ENCODE measurements around the gene PRAMEF17. TPM values are rescaled to one million over a fixed set of nuclear protein-coding genes. Genes with fewer than 3 reads are reported as not detected.
"Not testable (repeated sequence)": the region's sequence is repeated elsewhere in the genome, so short reads cannot be mapped to it uniquely, and the experiment has no call there.

PRAMEF17 gene
- total and polyA plus RNA-seq, 9 donors = not detected

DNA sequence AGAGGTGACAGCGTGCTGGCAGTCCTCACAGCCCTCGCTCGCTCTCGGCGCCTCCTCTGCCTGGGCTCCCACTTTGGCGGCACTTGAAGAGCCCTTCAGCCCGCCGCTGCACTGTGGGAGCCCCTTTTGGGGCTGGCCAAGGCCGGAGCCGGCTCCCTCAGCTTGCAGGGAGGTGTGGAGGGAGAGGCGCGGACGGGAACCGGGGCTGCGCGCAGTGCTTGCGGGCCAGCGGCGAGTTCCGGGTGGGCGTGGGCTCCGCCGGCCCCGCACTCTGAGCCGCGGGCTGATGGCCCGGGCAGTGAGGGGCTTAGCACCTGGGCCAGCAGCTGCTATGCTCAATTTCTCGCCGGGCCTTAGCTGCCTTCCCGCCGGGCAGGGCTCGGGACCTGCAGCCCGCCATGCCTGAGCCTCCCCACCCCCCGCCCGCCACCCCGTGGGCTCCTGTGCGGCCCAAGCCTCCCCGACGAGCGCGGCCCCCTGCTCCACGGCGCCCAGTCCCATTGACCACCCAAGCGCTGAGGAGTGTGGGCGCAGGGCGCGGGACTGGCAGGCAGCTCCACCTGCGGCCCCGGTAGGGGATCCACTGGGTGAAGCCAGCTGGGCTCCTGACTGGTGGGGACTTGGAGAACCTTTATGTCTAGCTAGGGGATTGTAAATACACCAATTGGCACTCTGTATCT, 49.8 kb downstream of the PRAMEF17 start:
- not testable (repeated sequence) for H3K27me3 ChIP-seq (ENCODE audit: control insufficient read depth, insufficient read depth, low read length); H3K4me1 ChIP-seq (ENCODE audit: control insufficient read depth, insufficient read depth, low read length); DNase-seq; H3K9me3 ChIP-seq (replicated peaks; ENCODE audit: control insufficient read depth, low read depth, low read length); H3K4me3 ChIP-seq (ENCODE audit: low read length); H3K27ac ChIP-seq (ENCODE audit: low read length); H3K36me3 ChIP-seq (ENCODE audit: control insufficient read depth, insufficient read depth, low read length)
- 93% methylated on average over 37 of the region's 49 CpGs for WGBS (ENCODE audit: insufficient coverage)

Other genes with a start within 250 kb of the PRAMEF17 start
- gene PRAMEF26, start 233.6 kb upstream of the PRAMEF17 start, total RNA-seq = not detected
- gene PRAMEF26, start 233.6 kb upstream of the PRAMEF17 start, polyA plus RNA-seq (ENCODE audit: insufficient read depth in 1 of 8, insufficient read length in 8 of 8, low replicate concordance in 1 of 8) = not detected
- gene HNRNPCL4, start 224.0 kb upstream of the PRAMEF17 start, total RNA-seq = not detected
- gene HNRNPCL4, start 224.0 kb upstream of the PRAMEF17 start, polyA plus RNA-seq (ENCODE audit: insufficient read depth in 1 of 8, insufficient read length in 8 of 8, low replicate concordance in 1 of 8) = under 1 TPM in 4 of 8 donors, not detected in 4; 0.19 to 0.42 (median 0.26) TPM
- gene PRAMEF9, start 217.8 kb upstream of the PRAMEF17 start, total RNA-seq = not detected
- gene PRAMEF9, start 217.8 kb upstream of the PRAMEF17 start, polyA plus RNA-seq (ENCODE audit: insufficient read depth in 1 of 8, insufficient read length in 8 of 8, low replicate concordance in 1 of 8) = not detected
- gene PRAMEF13, start 188.2 kb upstream of the PRAMEF17 start, total RNA-seq = not detected
- not detected for gene PRAMEF13, start 188.2 kb upstream of the PRAMEF17 start, polyA plus RNA-seq (ENCODE audit: insufficient read depth in 1 of 8, insufficient read length in 8 of 8, low replicate concordance in 1 of 8)
- not detected for gene PRAMEF18, start 163.5 kb upstream of the PRAMEF17 start, total RNA-seq
- gene PRAMEF18, start 163.5 kb upstream of the PRAMEF17 start, polyA plus RNA-seq (ENCODE audit: insufficient read depth in 1 of 8, insufficient read length in 8 of 8, low replicate concordance in 1 of 8) = not detected
- gene PRAMEF5, start 135.4 kb upstream of the PRAMEF17 start, total RNA-seq = not detected
- gene PRAMEF5, start 135.4 kb upstream of the PRAMEF17 start, polyA plus RNA-seq (ENCODE audit: insufficient read depth in 1 of 8, insufficient read length in 8 of 8, low replicate concordance in 1 of 8) = not detected
- not detected for gene PRAMEF8, start 104.5 kb upstream of the PRAMEF17 start, total RNA-seq
- gene PRAMEF8, start 104.5 kb upstream of the PRAMEF17 start, polyA plus RNA-seq (ENCODE audit: insufficient read depth in 1 of 8, insufficient read length in 8 of 8, low replicate concordance in 1 of 8) = not detected
- gene PRAMEF33, start 86.1 kb upstream of the PRAMEF17 start, total RNA-seq = not detected
- gene PRAMEF33, start 86.1 kb upstream of the PRAMEF17 start, polyA plus RNA-seq (ENCODE audit: insufficient read depth in 1 of 8, insufficient read length in 8 of 8, low replicate concordance in 1 of 8) = under 1 TPM in 1 of 8 donors, not detected in 7; 0.13 TPM
- not detected for gene PRAMEF15, start 74.1 kb upstream of the PRAMEF17 start, total RNA-seq
- not detected for gene PRAMEF15, start 74.1 kb upstream of the PRAMEF17 start, polyA plus RNA-seq (ENCODE audit: insufficient read depth in 1 of 8, insufficient read length in 8 of 8, low replicate concordance in 1 of 8)
- gene PRAMEF14, start 42.5 kb upstream of the PRAMEF17 start, total RNA-seq = not detected
- gene PRAMEF14, start 42.5 kb upstream of the PRAMEF17 start, polyA plus RNA-seq (ENCODE audit: insufficient read depth in 1 of 8, insufficient read length in 8 of 8, low replicate concordance in 1 of 8) = not detected
- not detected for gene PRAMEF19, start 17.7 kb upstream of the PRAMEF17 start, total RNA-seq
- not detected for gene PRAMEF19, start 17.7 kb upstream of the PRAMEF17 start, polyA plus RNA-seq (ENCODE audit: insufficient read depth in 1 of 8, insufficient read length in 8 of 8, low replicate concordance in 1 of 8)
- gene PRAMEF20, start 20.8 kb downstream of the PRAMEF17 start, total RNA-seq = not detected
- gene PRAMEF20, start 20.8 kb downstream of the PRAMEF17 start, polyA plus RNA-seq (ENCODE audit: insufficient read depth in 1 of 8, insufficient read length in 8 of 8, low replicate concordance in 1 of 8) = not detected
- gene LRRC38, start 124.4 kb downstream of the PRAMEF17 start, total RNA-seq = 11.9 TPM
- 10 to 100 TPM; 17.8 to 51.2 (median 30.2) TPM for gene LRRC38, start 124.4 kb downstream of the PRAMEF17 start, polyA plus RNA-seq (ENCODE audit: insufficient read depth in 1 of 8, insufficient read length in 8 of 8, low replicate concordance in 1 of 8)
- gene PDPN, start 194.2 kb downstream of the PRAMEF17 start, total RNA-seq = 14.5 TPM
- gene PDPN, start 194.2 kb downstream of the PRAMEF17 start, polyA plus RNA-seq (ENCODE audit: insufficient read depth in 1 of 8, insufficient read length in 8 of 8, low replicate concordance in 1 of 8) = 10 to 100 TPM; 28.6 to 52.2 (median 44.9) TPM